Rectal smooth muscle tissue (tissue), 1 donor: ENCODE measurements around the gene NFIA.
A peak's percentile ranks its signal among the peaks of the same experiment; 100 is the strongest.

Source experiments
- H3K27ac ChIP-seq: one replicate; pipeline ENCODE4 v1.7.0; 2013; ENCODE audit warnings: low read depth, low read length, inconsistent platforms
- H3K27me3 ChIP-seq: one replicate; pipeline ENCODE4 v1.7.0; 2013; ENCODE audit warnings: low read length; ENCODE audit not compliant: control insufficient read depth, insufficient read depth
- H3K36me3 ChIP-seq: one replicate; pipeline ENCODE4 v1.7.0; 2013; ENCODE audit warnings: low read length; ENCODE audit not compliant: control insufficient read depth, insufficient read depth
- H3K4me1 ChIP-seq: one replicate; pipeline ENCODE4 v1.7.0; 2013; ENCODE audit warnings: low read length; ENCODE audit not compliant: control insufficient read depth, insufficient read depth
- H3K4me3 ChIP-seq: one replicate; pipeline ENCODE4 v1.7.0; 2013; ENCODE audit warnings: low read length
- H3K9ac ChIP-seq: one replicate; pipeline ENCODE4 v1.7.0; 2013; ENCODE audit warnings: low read length

NFIA gene

GRCh38 chr1:61081686-61082310 is 563 bp upstream of the NFIA start:
- H3K4me3 ChIP-seq = peak overlapping the region; percentile 96
- H3K9ac ChIP-seq = peak overlapping the region; percentile 51
- H3K4me1 ChIP-seq = peaks cover 30% of the 10 kb centered on the region
- peak overlapping the region; percentile 69 for H3K27ac ChIP-seq
- no peaks in the 10 kb centered on the region for H3K27me3 ChIP-seq
- H3K36me3 ChIP-seq = no peaks in the 10 kb centered on the region

- H3K9ac ChIP-seq = peak overlapping the region; percentile 45
- no peaks in the 10 kb centered on the region for H3K27me3 ChIP-seq
- H3K36me3 ChIP-seq = no peaks in the 10 kb centered on the region
- H3K27ac ChIP-seq = peak overlapping the region; percentile 92
- peaks cover 34% of the 10 kb centered on the region for H3K4me1 ChIP-seq
- peak overlapping the region; percentile 96 for H3K4me3 ChIP-seq
Observed at GRCh38 chr1:61083013-61083806, 849 bp downstream of the NFIA start.

- H3K4me1 ChIP-seq = peaks cover 27% of the 10 kb centered on the region
- H3K9ac ChIP-seq = peak overlapping the region; percentile 38
- peak overlapping the region; percentile 92 for H3K27ac ChIP-seq
- peaks cover 5% of the 10 kb centered on the region for H3K36me3 ChIP-seq
- H3K4me3 ChIP-seq = peak overlapping the region; percentile 96
- no peaks in the 10 kb centered on the region for H3K27me3 ChIP-seq
Observed at GRCh38 chr1:61083807-61084440, 1.6 kb downstream of the NFIA start.

DNA sequence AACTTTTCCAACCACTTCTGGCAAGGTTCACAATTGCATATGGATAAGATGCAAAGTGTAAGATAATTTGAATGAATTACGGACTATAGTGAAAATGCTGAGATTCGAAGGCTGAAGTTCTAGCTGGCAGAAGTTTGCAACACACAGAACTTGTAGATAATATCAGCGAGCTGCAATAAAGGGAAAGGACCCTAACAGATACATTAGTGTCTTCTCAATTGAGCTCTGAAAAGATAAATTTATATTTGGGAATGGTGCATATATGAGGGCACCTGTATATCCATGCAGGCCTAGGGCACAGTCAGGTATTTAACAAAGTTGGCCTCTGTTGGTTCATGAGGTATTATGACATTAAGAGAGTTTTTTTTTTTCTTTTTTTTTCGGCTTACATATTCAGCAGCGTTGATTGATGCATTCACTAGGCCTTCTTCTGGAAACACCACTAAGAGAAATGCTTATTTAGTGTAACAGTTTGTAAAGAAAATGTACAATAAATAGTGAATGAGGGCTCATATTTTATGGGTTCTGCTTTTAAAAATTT is 2.2 kb downstream of the NFIA start:
- peaks cover 21% of the 10 kb centered on the region for H3K4me1 ChIP-seq

GRCh38 chr1:61085206-61085982 is 3.0 kb downstream of the NFIA start:
- Histone ChIP-seq H3K27me3 (no peaks in the 10 kb centered on the region), H3K36me3 (peaks cover 5% of the 10 kb centered on the region), H3K27ac (peak overlapping the region; percentile 72), H3K4me1 (peaks cover 19% of the 10 kb centered on the region), H3K4me3 (peak overlapping the region; percentile 27), H3K9ac (no peak overlapping the region)

More for the DNA sequence above, 2.2 kb downstream of the NFIA start:
- Histone ChIP-seq H3K4me3 (peak overlapping the region; percentile 96), H3K36me3 (peaks cover 5% of the 10 kb centered on the region), H3K27me3 (no peaks in the 10 kb centered on the region), H3K9ac (peak overlapping the region; percentile 21), H3K27ac (peak overlapping the region; percentile 92)

DNA sequence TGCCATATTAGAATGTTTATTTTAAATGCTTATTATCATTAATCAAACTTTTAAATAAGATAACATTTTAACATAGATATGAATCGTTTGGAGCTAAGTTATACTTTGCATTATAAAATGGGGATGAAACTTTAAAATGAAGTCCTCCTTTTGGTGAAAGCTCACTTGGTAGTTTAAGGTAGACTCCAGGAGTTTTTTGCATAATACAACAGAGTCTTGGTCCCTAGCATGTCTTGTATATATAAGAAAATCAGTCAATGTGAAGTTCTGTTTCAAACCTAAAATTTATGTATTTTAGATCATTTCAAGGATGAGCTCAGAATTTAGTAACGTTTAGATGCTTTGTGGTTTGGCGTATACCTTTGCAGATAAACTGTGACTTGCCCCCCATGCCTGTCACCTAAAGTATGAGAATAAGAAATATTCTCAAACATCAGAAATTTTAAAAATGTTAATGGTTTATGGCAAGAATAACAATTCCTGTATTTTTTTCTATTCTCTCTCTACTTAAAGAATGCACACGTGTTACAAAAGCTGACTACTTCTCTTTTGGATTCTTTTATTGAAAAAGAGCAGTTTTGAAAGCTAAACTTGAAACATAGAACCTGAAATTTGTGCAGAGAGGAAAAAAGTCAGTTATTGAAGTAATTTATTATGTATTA is 3.8 kb downstream of the NFIA start:
- H3K4me3 ChIP-seq = no peak overlapping the region
- H3K4me1 ChIP-seq = peaks cover 12% of the 10 kb centered on the region
- H3K36me3 ChIP-seq = peaks cover 5% of the 10 kb centered on the region
- no peak overlapping the region for H3K9ac ChIP-seq
- H3K27ac ChIP-seq = no peak overlapping the region
- no peaks in the 10 kb centered on the region for H3K27me3 ChIP-seq

DNA sequence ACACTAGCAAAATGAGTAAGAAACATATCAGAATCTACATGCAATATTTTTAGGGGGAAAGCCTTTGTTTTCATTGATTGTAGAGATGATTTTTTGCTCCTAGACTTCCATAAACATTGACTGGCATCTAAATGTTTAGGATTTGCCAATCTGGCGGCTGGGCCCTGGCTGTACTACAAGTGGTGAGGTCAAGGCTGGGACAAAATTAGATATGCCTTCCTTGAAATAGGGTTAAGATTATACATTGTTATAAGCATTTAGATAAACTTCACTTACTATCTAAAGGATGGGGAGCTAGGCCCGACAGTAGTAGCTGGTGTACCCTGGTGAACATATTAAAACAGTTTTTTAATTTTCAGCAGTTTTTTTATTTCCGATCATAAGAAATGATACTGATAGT is 5.2 kb downstream of the NFIA start:
- peak overlapping the region; percentile 69 for H3K27ac ChIP-seq
- H3K4me1 ChIP-seq = peaks cover 14% of the 10 kb centered on the region
- H3K4me3 ChIP-seq = no peak overlapping the region

DNA sequence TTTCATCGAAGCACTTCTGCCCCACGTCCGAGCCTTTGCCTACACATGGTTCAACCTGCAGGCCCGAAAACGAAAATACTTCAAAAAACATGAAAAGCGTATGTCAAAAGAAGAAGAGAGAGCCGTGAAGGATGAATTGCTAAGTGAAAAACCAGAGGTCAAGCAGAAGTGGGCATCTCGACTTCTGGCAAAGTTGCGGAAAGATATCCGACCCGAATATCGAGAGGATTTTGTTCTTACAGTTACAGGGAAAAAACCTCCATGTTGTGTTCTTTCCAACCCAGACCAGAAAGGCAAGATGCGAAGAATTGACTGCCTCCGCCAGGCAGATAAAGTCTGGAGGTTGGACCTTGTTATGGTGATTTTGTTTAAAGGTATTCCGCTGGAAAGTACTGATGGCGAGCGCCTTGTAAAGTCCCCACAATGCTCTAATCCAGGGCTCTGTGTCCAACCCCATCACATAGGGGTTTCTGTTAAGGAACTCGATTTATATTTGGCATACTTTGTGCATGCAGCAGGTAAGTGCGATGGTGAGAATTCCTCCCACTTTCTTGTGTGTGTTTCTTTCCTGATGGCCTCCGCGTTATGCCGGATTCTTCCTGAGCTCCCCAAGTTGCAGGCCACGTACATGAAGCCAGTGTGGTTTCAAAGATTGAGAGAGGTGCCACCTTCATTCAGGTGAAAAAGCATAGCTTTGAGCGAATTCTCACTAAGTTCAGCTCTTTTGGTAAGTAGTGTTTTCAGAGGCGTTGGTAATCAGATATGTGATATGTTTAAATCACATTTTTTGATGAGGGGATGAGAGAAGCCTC is 6.0 kb downstream of the NFIA start:
- Histone ChIP-seq H3K4me1 (peaks cover 15% of the 10 kb centered on the region), H3K9ac (no peak overlapping the region), H3K27ac (peak overlapping the region; percentile 24), H3K36me3 (peaks cover 5% of the 10 kb centered on the region), H3K27me3 (no peaks in the 10 kb centered on the region), H3K4me3 (no peak overlapping the region)

More for the DNA sequence above, 5.2 kb downstream of the NFIA start:
- H3K36me3 ChIP-seq = peaks cover 5% of the 10 kb centered on the region
- no peaks in the 10 kb centered on the region for H3K27me3 ChIP-seq
- H3K9ac ChIP-seq = no peak overlapping the region

GRCh38 chr1:61089338-61089737 is 7.0 kb downstream of the NFIA start:
- peaks cover 5% of the 10 kb centered on the region for H3K36me3 ChIP-seq
- no peak overlapping the region for H3K9ac ChIP-seq
- no peak overlapping the region for H3K27ac ChIP-seq
- no peak overlapping the region for H3K4me3 ChIP-seq
- H3K27me3 ChIP-seq = no peaks in the 10 kb centered on the region
- H3K4me1 ChIP-seq = peaks cover 23% of the 10 kb centered on the region

DNA sequence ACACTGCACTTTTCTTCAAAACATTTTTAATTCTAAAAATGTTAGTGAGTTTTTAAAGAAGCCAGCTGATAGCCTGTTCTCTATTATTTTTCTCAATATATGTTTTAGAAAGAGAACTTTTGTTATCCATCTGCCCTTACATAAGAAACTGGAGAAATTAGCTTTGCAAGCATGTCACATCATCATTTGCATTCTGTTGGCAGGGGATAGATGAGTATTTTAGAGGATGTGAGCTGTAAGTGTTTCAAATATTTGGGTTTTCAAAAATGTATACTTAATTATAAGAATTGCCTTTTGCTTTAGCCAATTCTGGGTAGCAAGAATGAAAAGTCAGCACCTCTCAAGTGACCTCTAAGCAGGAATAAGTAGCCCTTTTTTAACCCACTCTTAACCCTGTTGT is 7.4 kb downstream of the NFIA start:
- H3K27ac ChIP-seq = no peak overlapping the region

More for the DNA sequence above, 7.4 kb downstream of the NFIA start:
- Histone ChIP-seq H3K4me1 (peaks cover 23% of the 10 kb centered on the region), H3K27me3 (no peaks in the 10 kb centered on the region), H3K36me3 (peaks cover 5% of the 10 kb centered on the region), H3K4me3 (no peak overlapping the region), H3K9ac (no peak overlapping the region)
